IMR-90 (cell line): Measurements from ENCODE around the gene ZNF711. TPM values are rescaled to one million over a fixed set of nuclear protein-coding genes. Genes with fewer than 3 reads are reported as not detected.

Source experiments
- ATAC-seq: fragments of 200-7000 bp; cut with Tn5 transposase; 2 replicates; pipeline ENCODE4 v1.9.1; 2020; ENCODE audit warnings: low read depth, mild to moderate bottlenecking, moderate library complexity
- BruUV-seq: library from RNA; stranded (reverse); fragments of 400-500 nt; replicated peaks from 2 replicates; lab custom pipeline; 2021; lab: Mats Ljungman, UMichigan
- CTCF ChIA-PET: fragments of 300-600 bp; formaldehyde crosslinking; extraction: SDS; loops from one replicate; lab custom pipeline; 2021; ENCODE audit warnings: antibody characterized with exemption; lab: Yijun Ruan, JAX
- POLR2A ChIA-PET: fragments of 300-600 bp; sonication (Branson Sonifier 250); formaldehyde crosslinking; loops from one replicate; lab custom pipeline; 2022; ENCODE audit warnings: antibody characterized with exemption; ENCODE audit not compliant: unreplicated experiment; lab: Charles Lee
- DNase-seq: peaks from one replicate; pipeline ENCODE4 v3.0.0; 2013
- H2AFZ ChIP-seq: replicated peaks from 2 replicates; pipeline ENCODE3; 2013; ENCODE audit warnings: low read length, mild to moderate bottlenecking; ENCODE audit not compliant: poor library complexity
- H2AK5ac ChIP-seq: 2 replicates; pipeline ENCODE4 v1.6.1; 2013; ENCODE audit warnings: low read depth, low read length, inconsistent platforms
- H2AK9ac ChIP-seq: replicated peaks from 2 replicates; pipeline ENCODE3; 2013; ENCODE audit warnings: mild to moderate bottlenecking, low read depth, low read length, moderate library complexity; ENCODE audit not compliant: poor library complexity
- H2BK120ac ChIP-seq: 2 replicates; pipeline ENCODE4 v1.6.1; 2013; ENCODE audit warnings: low read depth, low read length, inconsistent platforms
- H2BK15ac ChIP-seq: 3 replicates; pipeline ENCODE4 v1.6.1; 2013; ENCODE audit warnings: low read depth, low read length, inconsistent platforms
- H2BK20ac ChIP-seq: 2 replicates; pipeline ENCODE4 v1.6.1; 2013; ENCODE audit warnings: low read depth, mild to moderate bottlenecking, inconsistent platforms, low read length, moderate library complexity
- H2BK5ac ChIP-seq: 2 replicates; pipeline ENCODE4 v1.6.1; 2013; ENCODE audit warnings: mild to moderate bottlenecking, low read depth, low read length, inconsistent platforms; ENCODE audit not compliant: poor library complexity, severe bottlenecking
- H3K14ac ChIP-seq: replicated peaks from 2 replicates; pipeline ENCODE4 v1.6.1; 2013; ENCODE audit warnings: low read depth, low read length, inconsistent platforms
- H3K18ac ChIP-seq: 2 replicates; pipeline ENCODE4 v1.6.1; 2013; ENCODE audit warnings: low read depth, low read length, control low read depth
- H3K23ac ChIP-seq: 2 replicates; pipeline ENCODE4 v1.6.1; 2013; ENCODE audit warnings: low read depth, low read length, inconsistent platforms
- H3K27ac ChIP-seq: 2 replicates; pipeline ENCODE4 v1.5.1; 2013; ENCODE audit warnings: mild to moderate bottlenecking, control low read depth, low read length; ENCODE audit not compliant: insufficient read depth
- H3K27me3 ChIP-seq: 2 replicates; pipeline ENCODE4 v1.6.1; 2013; ENCODE audit warnings: low read length; ENCODE audit not compliant: control insufficient read depth, insufficient read depth
- H3K36me3 ChIP-seq: 2 replicates; pipeline ENCODE4 v1.6.1; 2013; ENCODE audit warnings: low read length, mixed read lengths; ENCODE audit not compliant: control insufficient read depth, insufficient read depth
- H3K4ac ChIP-seq: 2 replicates; pipeline ENCODE4 v1.6.1; 2013; ENCODE audit warnings: low read depth, low read length, inconsistent platforms
- H3K4me1 ChIP-seq: 2 replicates; pipeline ENCODE4 v1.6.1; 2013; ENCODE audit warnings: low read length, mixed read lengths; ENCODE audit not compliant: control insufficient read depth, insufficient read depth
- H3K4me2 ChIP-seq: 2 replicates; pipeline ENCODE4 v1.6.1; 2013; ENCODE audit warnings: low read depth, mild to moderate bottlenecking, control low read depth, low read length, moderate library complexity
- H3K4me3 ChIP-seq: 2 replicates; pipeline ENCODE4 v1.5.1; 2013; ENCODE audit warnings: low read depth, mild to moderate bottlenecking, control low read depth, low read length, moderate library complexity; ENCODE audit not compliant: insufficient read depth
- H3K56ac ChIP-seq: 2 replicates; pipeline ENCODE4 v1.6.1; 2013; ENCODE audit warnings: low read length, inconsistent platforms; ENCODE audit not compliant: insufficient read depth; ENCODE audit errors: extremely low read depth
- H3K79me1 ChIP-seq, 2 experiments: 2 replicates each; pipeline ENCODE4 v1.6.1; 2013; ENCODE audit warnings: low read length in 2 of 2, inconsistent platforms in 1 of 2, low read depth in 1 of 2
- H3K9ac ChIP-seq: 2 replicates; pipeline ENCODE4 v1.6.1; 2013; ENCODE audit warnings: low read depth, low read length, control low read depth
- H3K9me1 ChIP-seq: 2 replicates; pipeline ENCODE4 v1.6.1; 2013; ENCODE audit warnings: low read length, inconsistent platforms; ENCODE audit not compliant: insufficient read depth
- H3K9me3 ChIP-seq: 2 replicates; pipeline ENCODE4 v1.6.1; 2013; ENCODE audit warnings: low read length; ENCODE audit not compliant: control insufficient read depth, insufficient read depth
- H4K20me1 ChIP-seq: 2 replicates; pipeline ENCODE4 v1.6.1; 2013; ENCODE audit warnings: low read length, inconsistent platforms; ENCODE audit not compliant: insufficient read depth
- H4K5ac ChIP-seq: 2 replicates; pipeline ENCODE4 v1.6.1; 2013; ENCODE audit warnings: mild to moderate bottlenecking, low read depth, low read length, control low read depth
- H4K8ac ChIP-seq, 2 experiments: 2 replicates each; pipeline ENCODE4 v1.6.1; 2013; ENCODE audit warnings: low read depth in 2 of 2, low read length in 2 of 2, control low read depth in 1 of 2, inconsistent platforms in 1 of 2
- H4K91ac ChIP-seq: 2 replicates; pipeline ENCODE4 v1.6.1; 2013; ENCODE audit warnings: low read depth, low read length, inconsistent platforms; ENCODE audit not compliant: insufficient read depth
- CTCF ChIP-seq: conservative IDR thresholded peaks from 2 replicates; pipeline ENCODE4 v1.5.1; 2012; ENCODE audit warnings: mild to moderate bottlenecking, low read depth, low read length, improper control_type of control experiment
- MAZ ChIP-seq: IDR thresholded peaks from 2 replicates; pipeline ENCODE4 v1.6.1; 2012; ENCODE audit warnings: low read depth, mild to moderate bottlenecking, low read length, improper control_type of control experiment, moderate library complexity, borderline replicate concordance
- SMC3 ChIP-seq: fragments of 150-350 bp; IDR thresholded peaks from 2 replicates; pipeline ENCODE4 v1.6.1; 2016; ENCODE audit warnings: low read depth, mild to moderate bottlenecking, antibody characterized with exemption, low read length, moderate library complexity
- USF2 ChIP-seq: fragments of 150-350 bp; IDR thresholded peaks from 2 replicates; pipeline ENCODE4 v1.6.1; 2017; ENCODE audit warnings: mild to moderate bottlenecking, antibody characterized with exemption, low read length, low read depth
- WGBS, 2 experiments: methylation state at CpG; one replicate each; pipeline versions ENCODE4 v1.1.5 to v1.1.7; 2013; ENCODE audit warnings: missing lambda C conversion rate in 2 of 2; ENCODE audit not compliant: insufficient read length in 1 of 2; ENCODE audit errors: extremely low coverage in 2 of 2; 5-methylcytosine and 5-hydroxymethylcytosine counted together
- dilution Hi-C: fragments of 300-500 bp; cut with HindIII; formaldehyde crosslinking; loops from one replicate; pipeline ENCODE4 v1.14.3; 2018; ENCODE audit warnings: low sequenced_read_pairs; ENCODE audit not compliant: unreplicated experiment
- in situ Hi-C: fragments of 300-500 bp; cut with MboI; formaldehyde crosslinking; loops from 3 replicates; pipeline ENCODE4 v1.14.3; 2019; ENCODE audit warnings: low sequenced_read_pairs, inconsistent platforms, mixed read lengths
- intact Hi-C: fragments of 100-400 bp; cut with micrococcal nuclease; formaldehyde crosslinking; loops from 2 replicates; pipeline ENCODE4 v1.10.0; 2022
- polyA plus RNA-seq, 3 experiments: library from polyadenylated mRNA; depleted of rRNA; stranded (reverse); fragments of >200 nt; gene quantifications; 2 replicates each; pipeline ENCODE4 v1.2.3, GENCODE V29; 2012; ENCODE audit warnings: low replicate concordance in 1 of 3
- total RNA-seq: library from RNA; depleted of rRNA; stranded (reverse); fragments of >200 nt; gene quantifications from 2 replicates; pipeline ENCODE4 v1.2.3, GENCODE V29; 2012

Gene ZNF711
- total and polyA plus RNA-seq, 2 of the 4 experiments (the other 2 are of a cell fraction): 2.3 to 2.9 TPM

GRCh38 chrX:85213792-85214530 is 29.8 kb upstream of the ZNF711 start:
- Histone ChIP-seq H2BK20ac (no peak overlapping the region), H3K27me3 (no peaks in the 10 kb centered on the region), H2BK5ac (no peak overlapping the region), H4K8ac (no peak overlapping the region), H3K79me1 (no peaks in the 10 kb centered on the region), H3K4me3 (no peak overlapping the region), H3K36me3 (no peaks in the 10 kb centered on the region), H3K4me1 (no peaks in the 10 kb centered on the region), H2BK15ac (no peak overlapping the region), H2BK120ac (no peak overlapping the region), H3K23ac (no peak overlapping the region), H3K56ac (no peak overlapping the region), H3K9me3 (no peaks in the 10 kb centered on the region), H3K4ac (no peak overlapping the region), H3K18ac (no peak overlapping the region), H3K27ac (no peak overlapping the region), H4K91ac (no peak overlapping the region), H3K4me2 (no peak overlapping the region), H4K5ac (no peak overlapping the region), H2AFZ (no peak overlapping the region), H2AK9ac (no peak overlapping the region), H4K20me1 (no peaks in the 10 kb centered on the region), H2AK5ac (no peak overlapping the region), H3K9ac (no peak overlapping the region), H3K14ac (no peak overlapping the region), H3K9me1 (no peaks in the 10 kb centered on the region)
- DNase-seq: no peak
- dilution Hi-C loops: no loop called here
- no peak for TF ChIP-seq MAZ
- TF ChIP-seq CTCF: no peak
- no peak for TF ChIP-seq SMC3
- no peak for TF ChIP-seq USF2
- WGBS, 2 experiments: no CpG with 5 or more reads among the region's 3 CpGs
- in situ Hi-C loops: no loop called here
- ATAC-seq: no peak
- CTCF ChIA-PET: no interaction called here
- BruUV-seq: no TSS peak
- intact Hi-C loops: loop anchor here (10.0 kb wide), 1 partner anchor 61 kb away; no protein-coding TSS in a partner anchor
- POLR2A ChIA-PET: no interaction called here
